C4-2B (cell line): ENCODE results near the gene WTIP.

Source experiments
- CTCF ChIP-seq: fragments of 450-650 bp; conservative IDR thresholded peaks from 2 replicates; pipeline ENCODE4 v1.5.1; 2017; ENCODE audit warnings: mild to moderate bottlenecking
- ZFX ChIP-seq: fragments of 450-650 bp; IDR thresholded peaks from 2 replicates; pipeline ENCODE4 v1.6.1; 2017

- no peak for TF ChIP-seq CTCF
- no peak for TF ChIP-seq ZFX
Observed at GRCh38 chr19:34474233-34474989, 7.1 kb upstream of the WTIP start.
